GM12878 (cell line): Measurements from ENCODE around the gene ICOSLG. TPM values are rescaled to one million over a fixed set of nuclear protein-coding genes. Genes with fewer than 3 reads are reported as not detected.
"Not testable (repeated sequence)": the region's sequence is repeated elsewhere in the genome, so short reads cannot be mapped to it uniquely, and the experiment has no call there.

ENCODE experiments used
- ATAC-seq: fragments of 200-7000 bp; cut with Tn5 transposase; 3 replicates; pipeline ENCODE4 v1.9.1; 2020; ENCODE audit warnings: mild to moderate bottlenecking, moderate library complexity
- BruUV-seq: library from RNA; stranded (reverse); fragments of 400-500 nt; replicated peaks from 2 replicates; lab custom pipeline; 2021; lab: Mats Ljungman, UMichigan
- CTCF ChIA-PET: fragments of 300-600 bp; sonication (Branson Sonifier 250); formaldehyde crosslinking; extraction: SDS; loops from one replicate; lab custom pipeline; 2021; ENCODE audit warnings: inconsistent platforms; lab: Yijun Ruan, JAX
- POLR2A ChIA-PET: fragments of 350-600 bp; formaldehyde crosslinking; extraction: SDS; loops from one replicate; lab custom pipeline; 2021; ENCODE audit warnings: inconsistent platforms; lab: Charles Lee
- RAD21 ChIA-PET: fragments of 300-600 bp; sonication (Branson Sonifier 250); formaldehyde crosslinking; loops from one replicate; lab custom pipeline; 2023; ENCODE audit warnings: antibody characterized with exemption; ENCODE audit not compliant: unreplicated experiment; lab: Charles Lee
- SMC1A ChIA-PET: fragments of 300-600 bp; sonication (Branson Sonifier 250); formaldehyde crosslinking; loops from one replicate; lab custom pipeline; 2023; ENCODE audit not compliant: unreplicated experiment, uncharacterized antibody; lab: Charles Lee
- DNase-seq: peaks from one replicate; pipeline ENCODE4 v3.0.0-alpha.2; 2011; ENCODE audit warnings: low read depth, low spot score
- FAIRE-seq: peaks from 3 replicates; lab custom pipeline; 2011; peaks lifted over from hg19 to GRCh38; lab: Jason Lieb, UNC
- H2AFZ ChIP-seq: 2 replicates; pipeline ENCODE4 v1.6.0; 2011; ENCODE audit warnings: low read depth, low read length, control low read depth; ENCODE audit not compliant: control insufficient read depth
- H3K27ac ChIP-seq: 2 replicates; pipeline ENCODE4 v1.5.1; 2011; ENCODE audit warnings: control low read depth; ENCODE audit not compliant: control insufficient read depth, insufficient read depth
- H3K27me3 ChIP-seq, 2 experiments: replicated peaks in 1 of 2; 2 replicates each; pipeline versions ENCODE4 v1.6.0 to v1.6.1; 2011; ENCODE audit warnings: low read length in 1 of 2; ENCODE audit not compliant: control insufficient read depth in 2 of 2, insufficient read depth in 2 of 2
- H3K36me3 ChIP-seq, 2 experiments: 2 replicates each; pipeline ENCODE4 v1.5.1; 2011; ENCODE audit warnings: low read length in 1 of 2; ENCODE audit not compliant: control insufficient read depth in 2 of 2, insufficient read depth in 2 of 2
- H3K4me1 ChIP-seq: 2 replicates; pipeline ENCODE4 v1.6.1; 2011; ENCODE audit warnings: mild to moderate bottlenecking, low read length, moderate library complexity, mixed read lengths; ENCODE audit not compliant: control insufficient read depth, insufficient read depth
- H3K4me2 ChIP-seq: 2 replicates; pipeline ENCODE4 v1.6.0; 2011; ENCODE audit warnings: control low read depth; ENCODE audit not compliant: control insufficient read depth, insufficient read depth
- H3K4me3 ChIP-seq: fragments of 200-600 bp; sonication (generic); 2 replicates; pipeline ENCODE4 v1.5.1; 2016
- H3K79me2 ChIP-seq: 2 replicates; pipeline ENCODE4 v1.6.0; 2011; ENCODE audit warnings: low read length; ENCODE audit not compliant: control insufficient read depth, insufficient read depth
- H3K9ac ChIP-seq: 2 replicates; pipeline ENCODE4 v1.8.0; 2011; ENCODE audit warnings: low read length, control low read depth, mixed read lengths; ENCODE audit not compliant: control insufficient read depth, insufficient read depth
- H3K9me3 ChIP-seq: replicated peaks from 3 replicates; pipeline ENCODE4 v1.5.1; 2011; ENCODE audit warnings: mild to moderate bottlenecking, low read length; ENCODE audit not compliant: control insufficient read depth, insufficient read depth
- H4K20me1 ChIP-seq: 2 replicates; pipeline ENCODE4 v1.6.0; 2011; ENCODE audit not compliant: control insufficient read depth, insufficient read depth
- WGBS: methylation state at CpG from one replicate; pipeline ENCODE4 v1.1.6; 2016; ENCODE audit warnings: low lambda C conversion rate; ENCODE audit not compliant: insufficient replicate concordance, insufficient coverage; ENCODE audit errors: missing lambda C conversion rate; 5-methylcytosine and 5-hydroxymethylcytosine counted together
- in situ Hi-C: fragments of 300-500 bp; cut with MboI; formaldehyde crosslinking; loops from 9 replicates; pipeline ENCODE4 v1.14.3; 2018; ENCODE audit warnings: mixed read lengths
- intact Hi-C: fragments of 100-400 bp; cut with micrococcal nuclease; formaldehyde crosslinking; loops from one replicate; pipeline ENCODE4 v1.14.2; 2022; ENCODE audit not compliant: unreplicated experiment
- polyA plus RNA-seq, 11 experiments: library from polyadenylated mRNA; depleted of rRNA in 4 of 11; unstranded in 6 of 11; stranded (reverse) in 5 of 11; fragments of >200 nt; fragmentation: Nextera tagmentation in 4 of 11; fragmentation: Illumina TruSeq in 1 of 11; extraction: Ambion mirVana in 4 of 11; extraction: Trizol in 1 of 11; gene quantifications; 1 replicate in 1 of 11; 2 replicates in 10 of 11; pipeline versions ENCODE4 v1.2.1 to v1.2.3, GENCODE V29; 2011 to 2016; ENCODE audit warnings: inconsistent platforms in 2 of 11, missing spikeins in 2 of 11, low read depth in 1 of 11
- total RNA-seq, 4 experiments: library from RNA; depleted of rRNA in 3 of 4; stranded (reverse); fragments of >200 nt in 3 of 4; fragmentation: Illumina TruSeq in 1 of 4; extraction: Trizol in 1 of 4; gene quantifications; 2 replicates each; pipeline versions ENCODE4 v1.2.1 to v1.2.3, GENCODE V29; 2013 to 2021

Gene ICOSLG
- total and polyA plus RNA-seq, 10 of the 15 experiments (the other 5 are each of a cell fraction or from before 2014, with no cell fraction given): 0.84 to 16.4 (median 6.2) TPM

- H3K9ac ChIP-seq, H3K36me3 ChIP-seq, POLR2A ChIA-PET, BruUV-seq, CTCF ChIA-PET, H3K79me2 ChIP-seq, FAIRE-seq, SMC1A ChIA-PET, H4K20me1 ChIP-seq, RAD21 ChIA-PET, DNase-seq, H2AFZ ChIP-seq, H3K4me2 ChIP-seq, H3K9me3 ChIP-seq, H3K27me3 ChIP-seq, H3K4me1 ChIP-seq, in situ Hi-C loops, ATAC-seq, H3K27ac ChIP-seq, intact Hi-C loops, H3K4me3 ChIP-seq: not testable (repeated sequence)
- 100% methylated on average over 5 of the region's 22 CpGs for WGBS
Observed at GRCh38 chr21:44229561-44229960, 11.2 kb downstream of the ICOSLG start.

GRCh38 chr21:44228109-44228508, 12.6 kb downstream of the ICOSLG start:
- in situ Hi-C loops, H3K4me2 ChIP-seq, POLR2A ChIA-PET, RAD21 ChIA-PET, H3K79me2 ChIP-seq, H3K4me3 ChIP-seq, H3K9ac ChIP-seq, H3K36me3 ChIP-seq, FAIRE-seq, H4K20me1 ChIP-seq, ATAC-seq, BruUV-seq, H3K4me1 ChIP-seq, DNase-seq, SMC1A ChIA-PET, H3K27ac ChIP-seq, intact Hi-C loops, H3K9me3 ChIP-seq, H3K27me3 ChIP-seq, H2AFZ ChIP-seq, CTCF ChIA-PET: not testable (repeated sequence)
- whole genome bisulfite sequencing: no CpG with 5 or more reads among the region's 13 CpGs

- in situ Hi-C loops: not testable (repeated sequence)
Observed at GRCh38 chr21:44227614-44228013, 13.1 kb downstream of the ICOSLG start.

GRCh38 chr21:44225605-44226004, 15.1 kb downstream of the ICOSLG start:
- DNase-seq, H3K4me3 ChIP-seq, H3K9ac ChIP-seq, FAIRE-seq, in situ Hi-C loops, H3K4me1 ChIP-seq, RAD21 ChIA-PET, POLR2A ChIA-PET, H3K36me3 ChIP-seq, intact Hi-C loops, H4K20me1 ChIP-seq, H3K9me3 ChIP-seq, ATAC-seq, CTCF ChIA-PET, H3K27ac ChIP-seq, H3K27me3 ChIP-seq, H3K79me2 ChIP-seq, SMC1A ChIA-PET, BruUV-seq, H3K4me2 ChIP-seq, H2AFZ ChIP-seq: not testable (repeated sequence)
- WGBS: no CpG with 5 or more reads among the region's 6 CpGs

More at GRCh38 chr21:44227614-44228013, 13.1 kb downstream of the ICOSLG start:
- H3K9me3 ChIP-seq, H3K4me3 ChIP-seq, H3K9ac ChIP-seq, H3K79me2 ChIP-seq, SMC1A ChIA-PET, DNase-seq, BruUV-seq, H3K27me3 ChIP-seq, H2AFZ ChIP-seq, intact Hi-C loops, H3K4me2 ChIP-seq, CTCF ChIA-PET, H4K20me1 ChIP-seq, H3K27ac ChIP-seq, FAIRE-seq, H3K36me3 ChIP-seq, ATAC-seq, H3K4me1 ChIP-seq, POLR2A ChIA-PET, RAD21 ChIA-PET: not testable (repeated sequence)
- WGBS: no CpG with 5 or more reads among the region's 9 CpGs
